Measurements from ENCODE around the gene ANKRD2. TPM values are rescaled to one million over a fixed set of nuclear protein-coding genes. Genes with fewer than 3 reads are reported as not detected.

Gene ANKRD2
- total RNA-seq, 3 donors from 2014 or later (not counting 1 experiment from before 2014, with no cell fraction given), result not detected

GRCh38 chr10:97618285-97618684 is 45.7 kb downstream of the ANKRD2 start:
- Mint-ChIP-seq H3K27me3 (ENCODE audit: low read depth in 2 of 2) (no peaks in the 10 kb centered on the region), H3K36me3 (no peaks in the 10 kb centered on the region), H3K27ac (no peak overlapping the region), H3K4me1 (no peaks in the 10 kb centered on the region), H3K9me3 (no peaks in the 10 kb centered on the region), H3K4me3 (no peak overlapping the region)
- Histone ChIP-seq H3K27me3 (ENCODE audit: control insufficient read depth, insufficient read depth, low read length) (no peaks in the 10 kb centered on the region), H3K9me3 (ENCODE audit: control insufficient read depth, insufficient read depth, low read length) (no peaks in the 10 kb centered on the region), H3K4me1 (ENCODE audit: control insufficient read depth, insufficient read depth, low read length) (no peaks in the 10 kb centered on the region), H3K4me3 (ENCODE audit: low read length) (no peak overlapping the region), H3K36me3 (ENCODE audit: control insufficient read depth, insufficient read depth, low read length) (no peaks in the 10 kb centered on the region), H3K27ac (ENCODE audit: low read length) (no peak overlapping the region)
- ATAC-seq, result no peak
- no peak for TF ChIP-seq CTCF (IDR thresholded peaks at IDR 0.05)
- no peak for DNase-seq
- WGBS (ENCODE audit: insufficient coverage), result 93% methylated on average over 1 of the region's 4 CpGs
- intact Hi-C loops (cut with micrococcal nuclease), result no loop called here

GRCh38 chr10:97618733-97619132 is 46.2 kb downstream of the ANKRD2 start:
- Mint-ChIP-seq H3K9me3 (no peaks in the 10 kb centered on the region), H3K4me1 (no peaks in the 10 kb centered on the region), H3K27me3 (ENCODE audit: low read depth in 2 of 2) (no peaks in the 10 kb centered on the region), H3K4me3 (no peak overlapping the region), H3K36me3 (no peaks in the 10 kb centered on the region), H3K27ac (no peak overlapping the region)
- 100% methylated on average over 1 of the region's 4 CpGs for WGBS (ENCODE audit: insufficient coverage)
- Histone ChIP-seq H3K27me3 (ENCODE audit: control insufficient read depth, insufficient read depth, low read length) (no peaks in the 10 kb centered on the region), H3K9me3 (ENCODE audit: control insufficient read depth, insufficient read depth, low read length) (no peaks in the 10 kb centered on the region), H3K27ac (ENCODE audit: low read length) (no peak overlapping the region), H3K4me3 (ENCODE audit: low read length) (no peak overlapping the region), H3K4me1 (ENCODE audit: control insufficient read depth, insufficient read depth, low read length) (no peaks in the 10 kb centered on the region), H3K36me3 (ENCODE audit: control insufficient read depth, insufficient read depth, low read length) (no peaks in the 10 kb centered on the region)
- TF ChIP-seq CTCF (IDR thresholded peaks at IDR 0.05), result no peak
- no peak for DNase-seq
- intact Hi-C loops (cut with micrococcal nuclease), result no loop called here
- ATAC-seq, result no peak

GRCh38 chr10:97623277-97623676 is 50.7 kb downstream of the ANKRD2 start:
- intact Hi-C loops (cut with micrococcal nuclease), result no loop called here
- no peak for TF ChIP-seq CTCF (IDR thresholded peaks at IDR 0.05)
- ATAC-seq, result no peak
- Histone ChIP-seq H3K27ac (ENCODE audit: low read length) (no peak overlapping the region), H3K4me1 (ENCODE audit: control insufficient read depth, insufficient read depth, low read length) (no peaks in the 10 kb centered on the region), H3K4me3 (ENCODE audit: low read length) (no peak overlapping the region), H3K36me3 (ENCODE audit: control insufficient read depth, insufficient read depth, low read length) (no peaks in the 10 kb centered on the region), H3K27me3 (ENCODE audit: control insufficient read depth, insufficient read depth, low read length) (no peaks in the 10 kb centered on the region), H3K9me3 (ENCODE audit: control insufficient read depth, insufficient read depth, low read length) (no peaks in the 10 kb centered on the region)
- H3K4me3 Mint-ChIP-seq, result no peak overlapping the region
- no peak for DNase-seq
- H3K36me3 Mint-ChIP-seq, result no peaks in the 10 kb centered on the region
- no peaks in the 10 kb centered on the region for H3K4me1 Mint-ChIP-seq
- no peaks in the 10 kb centered on the region for H3K27me3 Mint-ChIP-seq (ENCODE audit: low read depth in 2 of 2)
- 88% methylated on average over 1 of the region's 1 CpG for WGBS (ENCODE audit: insufficient coverage)
- H3K9me3 Mint-ChIP-seq, result no peaks in the 10 kb centered on the region
- H3K27ac Mint-ChIP-seq, result no peak overlapping the region

GRCh38 chr10:97627731-97628130 is 55.2 kb downstream of the ANKRD2 start:
- Mint-ChIP-seq H3K27ac (no peak overlapping the region), H3K36me3 (no peaks in the 10 kb centered on the region), H3K27me3 (ENCODE audit: low read depth in 2 of 2) (no peaks in the 10 kb centered on the region), H3K4me3 (no peak overlapping the region), H3K9me3 (no peaks in the 10 kb centered on the region), H3K4me1 (peaks cover 1 to 4% of the 10 kb centered on the region in 2 donors)
- intact Hi-C loops (cut with micrococcal nuclease), result no loop called here
- ATAC-seq, result no peak
- H3K27me3 ChIP-seq (ENCODE audit: control insufficient read depth, insufficient read depth, low read length), result no peaks in the 10 kb centered on the region
- no peak for TF ChIP-seq CTCF (IDR thresholded peaks at IDR 0.05)
- no peaks in the 10 kb centered on the region for H3K36me3 ChIP-seq (ENCODE audit: control insufficient read depth, insufficient read depth, low read length)
- H3K4me1 ChIP-seq (ENCODE audit: control insufficient read depth, insufficient read depth, low read length), result peaks cover 2% of the 10 kb centered on the region
- no peaks in the 10 kb centered on the region for H3K9me3 ChIP-seq (ENCODE audit: control insufficient read depth, insufficient read depth, low read length)
- no peak overlapping the region for H3K27ac ChIP-seq (ENCODE audit: low read length)
- DNase-seq, result no peak
- 90% methylated on average over 4 of the region's 4 CpGs for WGBS (ENCODE audit: insufficient coverage)
- H3K4me3 ChIP-seq (ENCODE audit: low read length), result no peak overlapping the region

Measured in natural killer cell (primary cell).